T-helper 1 cell treated with Interleukin-12 subunit alpha and Interleukin-12 subunit beta and Interleukin-4 antibody, amounts not matched to agents 30 μg/mL and 1 μg/mL, for 36 hours (primary cell): ENCODE measurements around the gene TIMM50.

ENCODE experiments used
- H3K27ac Mint-ChIP-seq: one replicate; pipeline ENCODE4 v1.8.0; 2021; ENCODE audit warnings: mild to moderate bottlenecking, mixed read lengths
- H3K27me3 Mint-ChIP-seq: one replicate; pipeline ENCODE4 v1.8.0; 2021; ENCODE audit warnings: low read depth, mixed read lengths
- H3K36me3 Mint-ChIP-seq: one replicate; pipeline ENCODE4 v1.8.0; 2021; ENCODE audit warnings: low read depth, mixed read lengths
- H3K4me1 Mint-ChIP-seq: one replicate; pipeline ENCODE4 v1.8.0; 2021; ENCODE audit warnings: low read depth, mixed read lengths
- H3K4me3 Mint-ChIP-seq: one replicate; pipeline ENCODE4 v1.8.0; 2021; ENCODE audit warnings: mild to moderate bottlenecking, moderate library complexity, mixed read lengths
- H3K9me3 Mint-ChIP-seq: one replicate; pipeline ENCODE4 v1.8.0; 2021; ENCODE audit warnings: mixed read lengths

The TIMM50 gene

GRCh38 chr19:39480337-39481228 is at the start of gene TIMM50:
TIMM50 (plus strand) TSS chr19:39480838; CDS start chr19:39480854, 16 bp downstream.
- Mint-ChIP-seq H3K36me3 (peaks cover 10% of the 10 kb centered on the region), H3K27ac (peak within 1 kb of the TSS; percentile 86), H3K9me3 (no peaks in the 10 kb centered on the region), H3K27me3 (no peaks in the 10 kb centered on the region), H3K4me3 (peak within 1 kb of the TSS; percentile 90), H3K4me1 (peaks cover 19% of the 10 kb centered on the region)

GRCh38 chr19:39432677-39433025 is 48.0 kb upstream of the TIMM50 start:
- Mint-ChIP-seq H3K27me3 (peaks cover 3% of the 10 kb centered on the region), H3K9me3 (no peaks in the 10 kb centered on the region), H3K4me3 (no peak overlapping the region), H3K36me3 (peaks cover 35% of the 10 kb centered on the region), H3K27ac (peak overlapping the region; percentile 74), H3K4me1 (peaks cover 42% of the 10 kb centered on the region)

- H3K27ac Mint-ChIP-seq: no peak overlapping the region
- H3K27me3 Mint-ChIP-seq: peaks cover 3% of the 10 kb centered on the region
- peak overlapping the region; percentile 32 for H3K4me3 Mint-ChIP-seq
- peaks cover 35% of the 10 kb centered on the region for H3K36me3 Mint-ChIP-seq
- H3K4me1 Mint-ChIP-seq: peaks cover 42% of the 10 kb centered on the region
- H3K9me3 Mint-ChIP-seq: no peaks in the 10 kb centered on the region
Observed at GRCh38 chr19:39433480-39434079, 47.1 kb upstream of the TIMM50 start.

- Mint-ChIP-seq H3K36me3 (peaks cover 35% of the 10 kb centered on the region), H3K4me3 (peak overlapping the region; percentile 99), H3K9me3 (no peaks in the 10 kb centered on the region), H3K27ac (peak overlapping the region; percentile 98), H3K27me3 (peaks cover 3% of the 10 kb centered on the region), H3K4me1 (peaks cover 42% of the 10 kb centered on the region)
Observed at GRCh38 chr19:39434123-39435076, 46.2 kb upstream of the TIMM50 start.

- peak within 1 kb of the TSS; percentile 99 for H3K4me3 Mint-ChIP-seq
- H3K27ac Mint-ChIP-seq: peak within 1 kb of the TSS; percentile 98
- H3K27me3 Mint-ChIP-seq: peaks cover 3% of the 10 kb centered on the region
- no peaks in the 10 kb centered on the region for H3K9me3 Mint-ChIP-seq
- peaks cover 35% of the 10 kb centered on the region for H3K36me3 Mint-ChIP-seq
- peaks cover 41% of the 10 kb centered on the region for H3K4me1 Mint-ChIP-seq
Observed at GRCh38 chr19:39435499-39436349, 44.9 kb upstream of the TIMM50 start, which contains the start of gene RPS16. RPS16 (minus strand) TSS chr19:39435949; CDS start chr19:39435895, 54 bp downstream.

GRCh38 chr19:39436350-39436716 is 44.3 kb upstream of the TIMM50 start:
- peak overlapping the region; percentile 98 for H3K27ac Mint-ChIP-seq
- no peaks in the 10 kb centered on the region for H3K9me3 Mint-ChIP-seq
- H3K36me3 Mint-ChIP-seq: peaks cover 30% of the 10 kb centered on the region
- H3K4me3 Mint-ChIP-seq: peak overlapping the region; percentile 99
- peaks cover 3% of the 10 kb centered on the region for H3K27me3 Mint-ChIP-seq
- peaks cover 36% of the 10 kb centered on the region for H3K4me1 Mint-ChIP-seq

- Mint-ChIP-seq H3K4me3 (no peak overlapping the region), H3K36me3 (peaks cover 18% of the 10 kb centered on the region), H3K4me1 (peaks cover 29% of the 10 kb centered on the region), H3K27ac (no peak overlapping the region), H3K27me3 (peaks cover 3% of the 10 kb centered on the region), H3K9me3 (no peaks in the 10 kb centered on the region)
Observed at GRCh38 chr19:39438270-39438934, 42.2 kb upstream of the TIMM50 start.

- H3K9me3 Mint-ChIP-seq: no peaks in the 10 kb centered on the region
- peaks cover 29% of the 10 kb centered on the region for H3K36me3 Mint-ChIP-seq
- no peaks in the 10 kb centered on the region for H3K27me3 Mint-ChIP-seq
- H3K4me1 Mint-ChIP-seq: peaks cover 41% of the 10 kb centered on the region
- H3K4me3 Mint-ChIP-seq: peak overlapping the region; percentile 97
- H3K27ac Mint-ChIP-seq: peak overlapping the region; percentile 97
Observed at GRCh38 chr19:39444598-39445195, 35.9 kb upstream of the TIMM50 start.

GRCh38 chr19:39445196-39446111 is 35.2 kb upstream of the TIMM50 start, which contains the start of gene SUPT5H:
SUPT5H (plus strand) TSS chr19:39445582; CDS start chr19:39445891, 309 bp downstream.
- peaks cover 32% of the 10 kb centered on the region for H3K36me3 Mint-ChIP-seq
- peaks cover 45% of the 10 kb centered on the region for H3K4me1 Mint-ChIP-seq
- H3K4me3 Mint-ChIP-seq: peak within 1 kb of the TSS; percentile 97
- no peaks in the 10 kb centered on the region for H3K9me3 Mint-ChIP-seq
- no peaks in the 10 kb centered on the region for H3K27me3 Mint-ChIP-seq
- peak within 1 kb of the TSS; percentile 97 for H3K27ac Mint-ChIP-seq

- H3K27me3 Mint-ChIP-seq: no peaks in the 10 kb centered on the region
- peak overlapping the region; percentile 97 for H3K4me3 Mint-ChIP-seq
- H3K36me3 Mint-ChIP-seq: peaks cover 33% of the 10 kb centered on the region
- H3K4me1 Mint-ChIP-seq: peaks cover 49% of the 10 kb centered on the region
- H3K9me3 Mint-ChIP-seq: no peaks in the 10 kb centered on the region
- H3K27ac Mint-ChIP-seq: peak overlapping the region; percentile 97
Observed at GRCh38 chr19:39446365-39447084, 34.1 kb upstream of the TIMM50 start.

- Mint-ChIP-seq H3K27ac (peak overlapping the region; percentile 82), H3K4me1 (peaks cover 61% of the 10 kb centered on the region), H3K27me3 (no peaks in the 10 kb centered on the region), H3K36me3 (peaks cover 49% of the 10 kb centered on the region), H3K9me3 (no peaks in the 10 kb centered on the region), H3K4me3 (peak overlapping the region; percentile 63)
Observed at GRCh38 chr19:39448271-39448670, 32.4 kb upstream of the TIMM50 start.
